IMR-90 (cell line): ENCODE data around the gene DSCAML1.

Source experiments
- CHD1 ChIP-seq: IDR thresholded peaks from 2 replicates; pipeline ENCODE4 v1.6.1; 2012; ENCODE audit warnings: low read depth, low read length, improper control_type of control experiment
- FOS ChIP-seq: fragments of 150-350 bp; IDR thresholded peaks from 2 replicates; pipeline ENCODE4 v1.6.1; 2016; ENCODE audit warnings: low read depth, low read length
- MAZ ChIP-seq: IDR thresholded peaks from 2 replicates; pipeline ENCODE4 v1.6.1; 2012; ENCODE audit warnings: low read depth, mild to moderate bottlenecking, low read length, improper control_type of control experiment, moderate library complexity, borderline replicate concordance
- MXI1 ChIP-seq: IDR thresholded peaks from 2 replicates; pipeline ENCODE4 v1.6.1; 2012; ENCODE audit warnings: low read depth, mild to moderate bottlenecking, low read length, moderate library complexity, borderline replicate concordance
- NFE2L2 ChIP-seq: fragments of 150-350 bp; IDR thresholded peaks from 2 replicates; pipeline ENCODE4 v1.6.1; 2016; ENCODE audit warnings: low read depth, mild to moderate bottlenecking, low read length
- POLR2A ChIP-seq: IDR thresholded peaks from 2 replicates; pipeline ENCODE4 v1.6.1; 2012; ENCODE audit warnings: mild to moderate bottlenecking, low read depth, low read length
- RAD21 ChIP-seq: IDR thresholded peaks from 2 replicates; pipeline ENCODE4 v1.6.1; 2012; ENCODE audit warnings: low read length, improper control_type of control experiment
- RFX5 ChIP-seq: IDR thresholded peaks from 2 replicates; pipeline ENCODE4 v1.8.0; 2012; ENCODE audit warnings: low read depth, mild to moderate bottlenecking, low read length, moderate library complexity
- TF ChIP-seq, protein P1 (sequence below): conservative IDR thresholded peaks from 2 replicates; pipeline ENCODE4 v1.5.1; 2012; ENCODE audit warnings: mild to moderate bottlenecking, low read depth, low read length, improper control_type of control experiment
- TF ChIP-seq, protein P2 (sequence below): fragments of 150-350 bp; IDR thresholded peaks from 2 replicates; pipeline ENCODE4 v1.6.1; 2017; ENCODE audit warnings: mild to moderate bottlenecking, antibody characterized with exemption, low read length, low read depth

DNA sequence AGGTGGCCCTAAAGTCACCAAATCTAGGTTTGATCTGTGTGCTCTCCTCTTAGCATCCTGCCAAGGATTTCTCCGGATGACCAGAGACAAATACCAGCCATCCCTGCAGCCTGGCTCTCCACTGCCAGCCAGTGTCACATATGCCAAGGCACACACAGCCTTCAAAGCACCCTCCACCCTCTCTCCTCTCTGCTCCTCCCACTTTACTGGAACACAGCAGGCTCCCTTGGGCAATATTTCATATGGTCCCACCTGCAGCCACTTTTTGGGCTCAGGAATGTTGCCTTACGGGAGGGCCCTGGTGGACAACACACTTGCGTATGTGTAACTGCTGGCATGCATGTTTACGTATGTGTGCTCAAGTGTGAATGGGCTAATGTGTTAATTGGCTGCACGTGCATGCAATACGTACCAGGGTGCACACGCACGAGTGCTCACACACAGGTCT lies 285.5 kb downstream of the DSCAML1 start:
- TF ChIP-seq, protein P1, sequence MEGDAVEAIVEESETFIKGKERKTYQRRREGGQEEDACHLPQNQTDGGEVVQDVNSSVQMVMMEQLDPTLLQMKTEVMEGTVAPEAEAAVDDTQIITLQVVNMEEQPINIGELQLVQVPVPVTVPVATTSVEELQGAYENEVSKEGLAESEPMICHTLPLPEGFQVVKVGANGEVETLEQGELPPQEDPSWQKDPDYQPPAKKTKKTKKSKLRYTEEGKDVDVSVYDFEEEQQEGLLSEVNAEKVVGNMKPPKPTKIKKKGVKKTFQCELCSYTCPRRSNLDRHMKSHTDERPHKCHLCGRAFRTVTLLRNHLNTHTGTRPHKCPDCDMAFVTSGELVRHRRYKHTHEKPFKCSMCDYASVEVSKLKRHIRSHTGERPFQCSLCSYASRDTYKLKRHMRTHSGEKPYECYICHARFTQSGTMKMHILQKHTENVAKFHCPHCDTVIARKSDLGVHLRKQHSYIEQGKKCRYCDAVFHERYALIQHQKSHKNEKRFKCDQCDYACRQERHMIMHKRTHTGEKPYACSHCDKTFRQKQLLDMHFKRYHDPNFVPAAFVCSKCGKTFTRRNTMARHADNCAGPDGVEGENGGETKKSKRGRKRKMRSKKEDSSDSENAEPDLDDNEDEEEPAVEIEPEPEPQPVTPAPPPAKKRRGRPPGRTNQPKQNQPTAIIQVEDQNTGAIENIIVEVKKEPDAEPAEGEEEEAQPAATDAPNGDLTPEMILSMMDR, result no peak
- TF ChIP-seq POLR2A, result no peak
- TF ChIP-seq RFX5, result no peak
- no peak for TF ChIP-seq RAD21
- no peak for TF ChIP-seq MAZ
- TF ChIP-seq, protein P2, sequence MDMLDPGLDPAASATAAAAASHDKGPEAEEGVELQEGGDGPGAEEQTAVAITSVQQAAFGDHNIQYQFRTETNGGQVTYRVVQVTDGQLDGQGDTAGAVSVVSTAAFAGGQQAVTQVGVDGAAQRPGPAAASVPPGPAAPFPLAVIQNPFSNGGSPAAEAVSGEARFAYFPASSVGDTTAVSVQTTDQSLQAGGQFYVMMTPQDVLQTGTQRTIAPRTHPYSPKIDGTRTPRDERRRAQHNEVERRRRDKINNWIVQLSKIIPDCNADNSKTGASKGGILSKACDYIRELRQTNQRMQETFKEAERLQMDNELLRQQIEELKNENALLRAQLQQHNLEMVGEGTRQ, result no peak
- TF ChIP-seq MXI1, result no peak
- no peak for TF ChIP-seq FOS
- TF ChIP-seq NFE2L2, result no peak
- no peak for TF ChIP-seq CHD1
